Activated CD4-positive, alpha-beta T cell treated with anti-CD3 and anti-CD28 coated beads, Interleukin-2, amount 10 ng/mL, durations not matched to agents 24 days and 14 days (primary cell): ENCODE data around the gene AQP1. TPM values are rescaled to one million over a fixed set of nuclear protein-coding genes. Genes with fewer than 3 reads are reported as not detected.

Source experiments
- DNase-seq: peaks from one replicate; pipeline ENCODE4 v3.0.0; 2022
- H3K27ac Mint-ChIP-seq: one replicate; pipeline ENCODE4 v1.8.0; 2022; ENCODE audit warnings: mild to moderate bottlenecking, mixed read lengths
- H3K27me3 Mint-ChIP-seq: one replicate; pipeline ENCODE4 v1.8.0; 2022; ENCODE audit warnings: mixed read lengths
- H3K36me3 Mint-ChIP-seq: one replicate; pipeline ENCODE4 v1.8.0; 2022; ENCODE audit warnings: low read depth, mild to moderate bottlenecking, mixed read lengths
- H3K4me1 Mint-ChIP-seq: one replicate; pipeline ENCODE4 v1.8.0; 2021; ENCODE audit warnings: mixed read lengths
- H3K4me3 Mint-ChIP-seq: one replicate; pipeline ENCODE4 v1.8.0; 2022; ENCODE audit warnings: mild to moderate bottlenecking, moderate library complexity, mixed read lengths
- H3K9me3 Mint-ChIP-seq: one replicate; pipeline ENCODE4 v1.8.0; 2021; ENCODE audit warnings: mixed read lengths
- intact Hi-C: fragments of 100-400 bp; cut with micrococcal nuclease; formaldehyde crosslinking; loops from one replicate; pipeline ENCODE4 v1.15.1; 2023
- total RNA-seq: library from RNA; stranded (reverse); gene quantifications from 2 replicates; pipeline ENCODE4 v1.2.3, GENCODE V29; 2022

Gene AQP1
- total RNA-seq, 1 donor from 2014 or later: not detected

GRCh38 chr7:30905078-30906012 lies 6.3 kb upstream of the AQP1 start:
- Mint-ChIP-seq H3K9me3 (no peaks in the 10 kb centered on the region), H3K27me3 (no peaks in the 10 kb centered on the region), H3K4me3 (no peak overlapping the region), H3K36me3 (no peaks in the 10 kb centered on the region), H3K27ac (no peak overlapping the region), H3K4me1 (peaks cover 2% of the 10 kb centered on the region)
- intact Hi-C loops: no loop called here
- DNase-seq: no peak

GRCh38 chr7:30906014-30906413 lies 5.6 kb upstream of the AQP1 start:
- Mint-ChIP-seq H3K27ac (no peak overlapping the region), H3K4me1 (peaks cover 2% of the 10 kb centered on the region), H3K27me3 (no peaks in the 10 kb centered on the region), H3K9me3 (no peaks in the 10 kb centered on the region), H3K36me3 (no peaks in the 10 kb centered on the region), H3K4me3 (no peak overlapping the region)
- intact Hi-C loops: no loop called here
- no peak for DNase-seq

- Mint-ChIP-seq H3K9me3 (no peaks in the 10 kb centered on the region), H3K4me3 (no peak overlapping the region), H3K4me1 (no peaks in the 10 kb centered on the region), H3K27me3 (no peaks in the 10 kb centered on the region), H3K36me3 (no peaks in the 10 kb centered on the region), H3K27ac (no peak overlapping the region)
- DNase-seq: no peak
- intact Hi-C loops: no loop called here
Measured at GRCh38 chr7:30906515-30907240, 5.0 kb upstream of the AQP1 start.

- H3K4me3 Mint-ChIP-seq: no peak overlapping the region
- no peaks in the 10 kb centered on the region for H3K9me3 Mint-ChIP-seq
- no peak for DNase-seq
- intact Hi-C loops: no loop called here
- H3K27ac Mint-ChIP-seq: no peak overlapping the region
- no peaks in the 10 kb centered on the region for H3K4me1 Mint-ChIP-seq
- no peaks in the 10 kb centered on the region for H3K36me3 Mint-ChIP-seq
- no peaks in the 10 kb centered on the region for H3K27me3 Mint-ChIP-seq
Measured at GRCh38 chr7:30907527-30908267, 4.0 kb upstream of the AQP1 start.

GRCh38 chr7:30908681-30909080 lies 3.0 kb upstream of the AQP1 start:
- Mint-ChIP-seq H3K4me3 (no peak overlapping the region), H3K36me3 (no peaks in the 10 kb centered on the region), H3K4me1 (no peaks in the 10 kb centered on the region), H3K9me3 (no peaks in the 10 kb centered on the region), H3K27me3 (no peaks in the 10 kb centered on the region), H3K27ac (no peak overlapping the region)
- no peak for DNase-seq
- intact Hi-C loops: no loop called here

- no peaks in the 10 kb centered on the region for H3K27me3 Mint-ChIP-seq
- no peaks in the 10 kb centered on the region for H3K36me3 Mint-ChIP-seq
- intact Hi-C loops: no loop called here
- H3K4me3 Mint-ChIP-seq: no peak overlapping the region
- DNase-seq: no peak
- H3K27ac Mint-ChIP-seq: no peak overlapping the region
- H3K4me1 Mint-ChIP-seq: peaks cover 3% of the 10 kb centered on the region
- H3K9me3 Mint-ChIP-seq: no peaks in the 10 kb centered on the region
Measured at GRCh38 chr7:30909431-30909830, 2.2 kb upstream of the AQP1 start.

GRCh38 chr7:30910411-30911073 lies 1.1 kb upstream of the AQP1 start:
- DNase-seq: no peak
- Mint-ChIP-seq H3K27me3 (no peaks in the 10 kb centered on the region), H3K9me3 (no peaks in the 10 kb centered on the region), H3K36me3 (no peaks in the 10 kb centered on the region), H3K27ac (no peak overlapping the region), H3K4me3 (no peak overlapping the region), H3K4me1 (peaks cover 6% of the 10 kb centered on the region)
- intact Hi-C loops: no loop called here

GRCh38 chr7:30911133-30911532 lies 520 bp upstream of the AQP1 start:
- no peak overlapping the region for H3K27ac Mint-ChIP-seq
- intact Hi-C loops: no loop called here
- H3K4me1 Mint-ChIP-seq: peaks cover 6% of the 10 kb centered on the region
- no peak for DNase-seq
- no peak overlapping the region for H3K4me3 Mint-ChIP-seq
- H3K36me3 Mint-ChIP-seq: no peaks in the 10 kb centered on the region
- H3K27me3 Mint-ChIP-seq: no peaks in the 10 kb centered on the region
- no peaks in the 10 kb centered on the region for H3K9me3 Mint-ChIP-seq

GRCh38 chr7:30912021-30912730 lies 523 bp downstream of the AQP1 start:
- Mint-ChIP-seq H3K27ac (no peak overlapping the region), H3K4me3 (no peak overlapping the region), H3K9me3 (no peaks in the 10 kb centered on the region), H3K4me1 (peaks cover 6% of the 10 kb centered on the region), H3K27me3 (no peaks in the 10 kb centered on the region), H3K36me3 (no peaks in the 10 kb centered on the region)
- no peak for DNase-seq
- intact Hi-C loops: no loop called here

GRCh38 chr7:30912731-30912985 lies 1.0 kb downstream of the AQP1 start:
- no peaks in the 10 kb centered on the region for H3K36me3 Mint-ChIP-seq
- H3K27me3 Mint-ChIP-seq: no peaks in the 10 kb centered on the region
- intact Hi-C loops: no loop called here

GRCh38 chr7:30912986-30913811 lies 1.5 kb downstream of the AQP1 start:
- DNase-seq: no peak
- intact Hi-C loops: no loop called here
- H3K27ac Mint-ChIP-seq: no peak overlapping the region
- H3K9me3 Mint-ChIP-seq: no peaks in the 10 kb centered on the region
- H3K4me3 Mint-ChIP-seq: no peak overlapping the region
- H3K4me1 Mint-ChIP-seq: peaks cover 6% of the 10 kb centered on the region
- no peaks in the 10 kb centered on the region for H3K27me3 Mint-ChIP-seq
- H3K36me3 Mint-ChIP-seq: no peaks in the 10 kb centered on the region

More at GRCh38 chr7:30912731-30912985, 1.0 kb downstream of the AQP1 start:
- Mint-ChIP-seq H3K4me3 (no peak overlapping the region), H3K27ac (no peak overlapping the region), H3K9me3 (no peaks in the 10 kb centered on the region), H3K4me1 (peaks cover 6% of the 10 kb centered on the region)
- DNase-seq: no peak

- no peaks in the 10 kb centered on the region for H3K27me3 Mint-ChIP-seq
- H3K4me3 Mint-ChIP-seq: no peak overlapping the region
- H3K9me3 Mint-ChIP-seq: no peaks in the 10 kb centered on the region
- no peak overlapping the region for H3K27ac Mint-ChIP-seq
- H3K4me1 Mint-ChIP-seq: peaks cover 6% of the 10 kb centered on the region
- DNase-seq: no peak
- intact Hi-C loops: no loop called here
- no peaks in the 10 kb centered on the region for H3K36me3 Mint-ChIP-seq
Measured at GRCh38 chr7:30913821-30914515, 2.3 kb downstream of the AQP1 start.
